Measurements from ENCODE around the gene MAL.

The MAL gene

DNA sequence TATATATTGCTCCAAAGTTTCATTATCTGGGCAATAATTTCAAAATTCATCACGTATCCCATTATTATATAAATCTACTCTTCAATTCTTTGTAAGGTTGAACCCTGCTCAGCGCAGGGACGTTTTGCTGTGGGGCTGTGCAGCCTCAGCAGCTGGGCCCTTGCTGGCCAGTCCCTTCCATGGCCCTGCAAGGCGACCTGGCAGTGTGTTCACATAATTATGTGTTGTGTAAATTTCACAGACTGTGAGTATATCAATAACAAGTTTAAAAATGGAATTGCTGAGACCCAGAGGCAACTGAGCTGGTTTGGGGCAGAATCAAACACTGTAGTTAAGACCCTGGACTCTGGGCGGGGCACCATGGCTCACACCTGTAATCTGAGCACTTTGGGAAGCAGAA is 16.1 kb upstream of the MAL start:
- Histone ChIP-seq H3K36me3 (ENCODE audit: control insufficient read depth, insufficient read depth, low read length, severe bottlenecking) (no peaks in the 10 kb centered on the region), H3K9me3 (ENCODE audit: control insufficient read depth, low read length) (no peaks in the 10 kb centered on the region), H3K27me3 (replicated peaks; ENCODE audit: control insufficient read depth, insufficient read depth, low read length) (peaks cover 32% of the 10 kb centered on the region), H3K4me1 (ENCODE audit: control insufficient read depth, insufficient read depth, low read length) (no peaks in the 10 kb centered on the region), H3K4me3 (ENCODE audit: low read length) (no peak overlapping the region), H3K9ac (ENCODE audit: low read length) (no peak overlapping the region)
- no peak for DNase-seq (ENCODE audit: low read depth)

DNA sequence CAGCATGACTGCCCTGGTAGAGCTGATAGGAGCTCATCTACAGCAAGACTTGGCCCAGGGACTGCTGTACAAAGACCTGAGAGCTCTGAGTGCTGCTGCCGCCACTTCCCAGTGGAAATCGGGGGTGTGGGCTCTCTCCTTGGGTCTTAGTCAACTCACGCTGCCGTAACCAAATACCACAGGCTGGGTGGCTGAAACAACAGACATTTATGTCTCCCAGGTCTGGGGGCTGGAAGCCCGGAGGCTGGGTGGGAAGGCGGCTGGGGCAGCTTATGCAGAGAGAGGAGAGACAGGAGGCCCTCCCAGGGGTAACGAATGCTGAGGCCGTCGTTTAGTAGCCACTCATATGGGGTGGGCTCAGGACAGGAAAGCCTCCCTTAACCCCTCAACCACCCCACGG is 15.4 kb upstream of the MAL start:
- Histone ChIP-seq H3K36me3 (ENCODE audit: control insufficient read depth, insufficient read depth, low read length, severe bottlenecking) (no peaks in the 10 kb centered on the region), H3K4me3 (ENCODE audit: low read length) (no peak overlapping the region), H3K9ac (ENCODE audit: low read length) (no peak overlapping the region), H3K9me3 (ENCODE audit: control insufficient read depth, low read length) (no peaks in the 10 kb centered on the region), H3K27me3 (replicated peaks; ENCODE audit: control insufficient read depth, insufficient read depth, low read length) (peaks cover 38% of the 10 kb centered on the region), H3K4me1 (ENCODE audit: control insufficient read depth, insufficient read depth, low read length) (no peaks in the 10 kb centered on the region)
- DNase-seq (ENCODE audit: low read depth): no peak

DNA sequence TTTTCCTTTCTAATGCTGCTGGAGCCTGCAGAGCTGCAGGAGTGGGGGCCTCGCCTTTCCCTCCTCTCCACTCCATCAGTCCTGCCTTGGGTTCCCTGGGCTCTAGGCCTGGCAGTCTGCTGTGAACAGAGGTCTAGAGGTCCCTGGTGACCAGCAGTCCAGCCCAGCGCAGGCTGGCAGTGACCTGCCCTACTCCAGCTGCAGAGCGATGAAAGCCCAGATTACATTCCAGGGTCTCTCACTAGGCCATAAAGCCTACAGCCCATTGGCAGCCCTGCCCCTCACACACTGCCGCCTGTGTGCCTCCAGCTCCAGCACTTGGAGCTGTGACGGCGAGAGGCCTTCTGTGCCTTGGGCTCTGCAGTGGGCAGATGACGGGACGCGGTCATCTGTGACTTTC is 14.8 kb upstream of the MAL start:
- no peak for DNase-seq (ENCODE audit: low read depth)
- H3K4me1 ChIP-seq (ENCODE audit: control insufficient read depth, insufficient read depth, low read length): no peaks in the 10 kb centered on the region
- H3K9me3 ChIP-seq (ENCODE audit: control insufficient read depth, low read length): no peaks in the 10 kb centered on the region
- H3K4me3 ChIP-seq (ENCODE audit: low read length): no peak overlapping the region
- no peaks in the 10 kb centered on the region for H3K36me3 ChIP-seq (ENCODE audit: control insufficient read depth, insufficient read depth, low read length, severe bottlenecking)
- H3K9ac ChIP-seq (ENCODE audit: low read length): no peak overlapping the region
- H3K27me3 ChIP-seq (replicated peaks; ENCODE audit: control insufficient read depth, insufficient read depth, low read length): peaks cover 44% of the 10 kb centered on the region

DNA sequence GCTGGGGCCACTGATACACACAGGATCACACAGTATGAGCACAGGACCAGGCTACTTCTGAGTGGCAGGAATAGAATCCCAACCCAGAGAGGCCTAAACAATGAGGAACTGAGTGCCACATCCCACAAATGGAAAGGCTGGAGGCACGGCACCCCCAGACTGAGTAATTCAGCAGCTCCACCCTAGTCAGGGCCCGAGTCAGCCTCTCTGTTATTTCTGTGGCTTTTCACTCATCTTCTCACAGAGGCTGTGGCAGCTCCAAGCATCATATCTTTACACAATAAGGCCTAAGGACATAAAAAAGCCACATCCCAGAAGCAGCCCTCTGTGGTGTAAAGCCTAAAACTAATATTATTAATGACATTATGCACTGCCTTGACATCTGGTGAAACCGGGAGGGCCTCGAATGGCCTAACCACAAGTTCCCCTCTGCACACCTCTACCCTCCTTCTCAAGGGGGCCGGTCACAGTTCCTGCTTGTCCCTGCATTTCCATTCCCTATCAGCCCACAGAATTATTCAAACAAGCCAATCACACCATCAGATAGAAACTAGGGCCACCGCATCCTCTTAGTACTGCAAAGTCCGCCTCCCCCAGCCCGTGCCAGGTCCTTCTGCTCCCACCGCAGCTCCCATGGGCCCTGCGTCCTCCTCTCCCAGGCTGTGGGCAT is 12.5 kb upstream of the MAL start:
- Histone ChIP-seq H3K9ac (ENCODE audit: low read length) (no peak overlapping the region), H3K27me3 (replicated peaks; ENCODE audit: control insufficient read depth, insufficient read depth, low read length) (peaks cover 42% of the 10 kb centered on the region), H3K4me3 (ENCODE audit: low read length) (no peak overlapping the region), H3K4me1 (ENCODE audit: control insufficient read depth, insufficient read depth, low read length) (no peaks in the 10 kb centered on the region), H3K9me3 (ENCODE audit: control insufficient read depth, low read length) (no peaks in the 10 kb centered on the region), H3K36me3 (ENCODE audit: control insufficient read depth, insufficient read depth, low read length, severe bottlenecking) (no peaks in the 10 kb centered on the region)
- no peak for DNase-seq (ENCODE audit: low read depth)

DNA sequence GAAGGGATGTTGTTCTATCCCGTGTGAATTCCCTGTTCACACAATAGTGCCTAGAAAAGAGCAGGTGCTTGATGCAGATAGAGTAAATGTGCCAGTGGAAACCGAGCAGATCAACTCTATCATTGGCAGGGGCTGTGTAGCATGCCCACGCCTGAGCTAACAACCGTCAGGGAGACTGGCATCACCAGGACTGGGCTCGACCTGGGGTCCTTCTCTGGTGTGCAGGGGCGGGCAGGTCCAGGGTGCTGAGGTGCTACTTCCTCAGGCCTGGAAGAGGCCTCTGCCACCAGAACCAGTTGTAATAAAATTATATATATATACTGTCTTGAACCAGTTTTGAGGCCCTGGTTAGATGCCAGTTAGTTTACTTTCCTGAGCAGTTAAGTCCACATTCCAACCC is 11.8 kb upstream of the MAL start:
- DNase-seq (ENCODE audit: low read depth): no peak

DNA sequence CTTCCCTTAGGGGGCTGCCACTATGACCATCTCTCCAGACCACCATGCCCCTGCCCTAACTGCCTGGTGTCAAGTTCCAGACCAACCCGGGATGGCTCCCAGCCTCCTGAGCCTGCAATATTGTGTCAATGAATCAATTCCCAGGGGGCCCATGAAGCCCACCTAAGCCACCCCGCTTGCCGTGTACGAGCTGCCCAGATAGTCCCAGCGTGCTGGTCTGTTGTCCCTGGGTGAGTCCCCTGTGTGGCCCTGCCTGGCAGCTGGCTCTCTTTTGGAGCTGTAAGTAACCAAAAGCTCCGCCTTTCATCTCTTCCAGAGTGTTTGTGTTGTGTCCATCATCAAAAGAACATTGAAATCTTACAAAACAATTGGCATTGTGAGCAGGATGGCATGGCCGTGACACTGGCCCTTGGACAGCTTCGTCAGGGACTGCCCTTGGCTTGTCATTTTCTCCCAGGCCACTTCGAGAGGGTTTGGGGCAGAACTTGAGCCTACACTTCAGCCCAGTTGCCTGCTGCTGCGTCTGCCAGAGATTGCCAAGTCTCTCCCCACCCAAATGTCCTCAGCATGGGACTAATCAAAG is 11.3 kb upstream of the MAL start:
- DNase-seq (ENCODE audit: low read depth): no peak
- no peaks in the 10 kb centered on the region for H3K4me1 ChIP-seq (ENCODE audit: control insufficient read depth, insufficient read depth, low read length)
- no peak overlapping the region for H3K4me3 ChIP-seq (ENCODE audit: low read length)
- H3K9ac ChIP-seq (ENCODE audit: low read length): no peak overlapping the region
- no peaks in the 10 kb centered on the region for H3K36me3 ChIP-seq (ENCODE audit: control insufficient read depth, insufficient read depth, low read length, severe bottlenecking)
- H3K27me3 ChIP-seq (replicated peaks; ENCODE audit: control insufficient read depth, insufficient read depth, low read length): peaks cover 53% of the 10 kb centered on the region
- no peaks in the 10 kb centered on the region for H3K9me3 ChIP-seq (ENCODE audit: control insufficient read depth, low read length)

More for the DNA sequence above, 11.8 kb upstream of the MAL start:
- no peaks in the 10 kb centered on the region for H3K9me3 ChIP-seq (ENCODE audit: control insufficient read depth, low read length)
- H3K4me3 ChIP-seq (ENCODE audit: low read length): no peak overlapping the region
- no peaks in the 10 kb centered on the region for H3K36me3 ChIP-seq (ENCODE audit: control insufficient read depth, insufficient read depth, low read length, severe bottlenecking)
- peaks cover 48% of the 10 kb centered on the region for H3K27me3 ChIP-seq (replicated peaks; ENCODE audit: control insufficient read depth, insufficient read depth, low read length)
- H3K9ac ChIP-seq (ENCODE audit: low read length): no peak overlapping the region
- H3K4me1 ChIP-seq (ENCODE audit: control insufficient read depth, insufficient read depth, low read length): no peaks in the 10 kb centered on the region

DNA sequence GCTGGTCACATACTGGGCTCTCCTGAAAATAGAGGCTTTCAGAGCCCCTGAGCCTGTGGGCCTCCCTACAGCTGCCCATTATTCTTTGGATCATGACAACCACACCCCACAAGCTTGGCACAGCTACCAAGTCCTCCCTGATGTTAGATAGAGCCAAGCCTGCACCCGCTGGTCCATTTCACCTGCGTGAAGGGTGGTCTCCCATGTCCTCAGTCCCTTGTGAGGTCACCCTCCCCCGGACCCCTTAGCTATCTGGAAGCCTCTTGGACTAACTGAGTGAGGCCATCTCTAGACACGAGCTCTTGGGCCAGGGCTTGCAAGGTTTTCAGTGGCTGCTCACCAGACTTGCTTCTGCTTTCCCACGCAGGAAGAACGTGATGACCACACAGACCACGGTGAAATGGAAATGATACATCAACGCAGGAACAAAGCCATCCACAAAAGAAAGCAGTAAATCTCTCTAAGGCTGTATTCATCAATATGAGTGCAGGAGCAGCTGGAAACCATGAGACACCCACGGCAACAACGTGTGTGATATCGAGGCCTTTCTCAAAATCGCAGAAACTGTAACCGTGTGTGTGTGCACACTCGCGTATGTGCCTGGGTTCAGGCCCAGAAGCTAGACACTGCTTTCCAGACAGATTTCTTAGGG is 10.1 kb upstream of the MAL start:
- peaks cover 64% of the 10 kb centered on the region for H3K27me3 ChIP-seq (replicated peaks; ENCODE audit: control insufficient read depth, insufficient read depth, low read length)
- DNase-seq (ENCODE audit: low read depth): no peak
- H3K36me3 ChIP-seq (ENCODE audit: control insufficient read depth, insufficient read depth, low read length, severe bottlenecking): no peaks in the 10 kb centered on the region
- H3K9me3 ChIP-seq (ENCODE audit: control insufficient read depth, low read length): no peaks in the 10 kb centered on the region
- no peaks in the 10 kb centered on the region for H3K4me1 ChIP-seq (ENCODE audit: control insufficient read depth, insufficient read depth, low read length)
- no peak overlapping the region for H3K4me3 ChIP-seq (ENCODE audit: low read length)
- no peak overlapping the region for H3K9ac ChIP-seq (ENCODE audit: low read length)

DNA sequence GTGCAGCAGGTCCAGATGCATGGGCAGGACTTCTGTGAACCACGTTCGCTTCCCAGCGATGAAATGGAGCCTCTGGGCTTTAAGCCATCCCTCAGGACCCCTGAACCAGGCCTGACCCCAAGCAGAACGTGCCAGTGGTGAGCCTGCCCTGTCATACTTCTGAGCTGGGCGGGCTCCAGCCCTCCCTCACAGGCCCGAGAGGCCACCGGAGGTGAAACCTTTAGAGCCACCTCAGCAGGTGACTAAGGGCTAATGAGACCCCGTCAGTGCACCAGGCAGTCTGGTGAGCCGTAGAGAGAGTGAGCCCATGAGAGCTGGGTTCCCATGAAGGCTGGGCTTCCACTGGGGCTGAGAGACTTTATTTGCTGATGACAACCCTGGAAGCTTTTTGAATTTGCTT is 8.9 kb upstream of the MAL start:
- Histone ChIP-seq H3K36me3 (ENCODE audit: control insufficient read depth, insufficient read depth, low read length, severe bottlenecking) (no peaks in the 10 kb centered on the region), H3K9ac (ENCODE audit: low read length) (no peak overlapping the region), H3K27me3 (replicated peaks; ENCODE audit: control insufficient read depth, insufficient read depth, low read length) (peaks cover 62% of the 10 kb centered on the region), H3K4me3 (ENCODE audit: low read length) (no peak overlapping the region), H3K9me3 (ENCODE audit: control insufficient read depth, low read length) (no peaks in the 10 kb centered on the region), H3K4me1 (ENCODE audit: control insufficient read depth, insufficient read depth, low read length) (no peaks in the 10 kb centered on the region)
- no peak for DNase-seq (ENCODE audit: low read depth)

DNA sequence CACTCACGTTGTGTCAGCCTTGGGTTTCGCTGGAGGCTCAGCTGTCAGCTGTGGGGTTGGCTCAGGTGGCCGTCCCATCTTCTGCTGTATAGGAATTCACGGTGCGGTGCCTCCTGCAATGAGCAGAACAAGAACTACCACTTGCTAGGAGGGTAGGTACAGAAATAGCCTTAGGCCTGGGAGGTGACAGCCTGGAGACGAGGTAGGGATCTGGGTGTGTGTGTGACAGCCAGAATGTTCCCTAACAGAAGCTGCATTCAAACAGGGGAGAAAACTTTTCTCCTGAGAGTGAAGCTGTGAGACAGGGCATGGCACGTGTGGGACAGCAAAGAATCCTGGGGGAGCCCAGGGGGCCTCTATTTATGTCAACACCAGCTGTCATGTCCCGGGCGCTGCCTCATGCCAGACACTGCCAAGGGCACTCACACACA is 8.4 kb upstream of the MAL start:
- Histone ChIP-seq H3K4me3 (ENCODE audit: low read length) (no peak overlapping the region), H3K36me3 (ENCODE audit: control insufficient read depth, insufficient read depth, low read length, severe bottlenecking) (no peaks in the 10 kb centered on the region), H3K4me1 (ENCODE audit: control insufficient read depth, insufficient read depth, low read length) (no peaks in the 10 kb centered on the region), H3K9ac (ENCODE audit: low read length) (no peak overlapping the region), H3K27me3 (replicated peaks; ENCODE audit: control insufficient read depth, insufficient read depth, low read length) (peaks cover 64% of the 10 kb centered on the region), H3K9me3 (ENCODE audit: control insufficient read depth, low read length) (no peaks in the 10 kb centered on the region)
- no peak for DNase-seq (ENCODE audit: low read depth)

DNA sequence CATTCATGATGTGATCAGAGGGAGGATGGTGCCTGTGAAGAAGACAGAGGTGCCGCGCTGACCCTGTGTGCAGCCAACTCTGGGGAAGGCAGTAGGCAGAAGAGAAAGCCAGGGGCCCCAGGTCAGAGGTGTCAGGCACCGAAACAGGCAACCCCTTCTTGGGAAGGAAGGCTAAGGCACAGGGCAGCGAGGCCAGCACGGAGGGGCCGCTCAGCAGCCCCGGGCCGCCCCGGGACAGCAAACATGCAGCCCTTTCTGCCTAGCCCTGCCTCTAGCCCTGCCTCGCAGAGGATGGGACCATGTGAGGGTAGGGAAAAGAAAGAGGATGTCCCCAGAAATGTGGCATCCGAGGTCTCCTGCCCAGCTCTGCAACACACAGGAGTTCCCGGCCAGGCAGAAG is 7.7 kb upstream of the MAL start:
- Histone ChIP-seq H3K9me3 (ENCODE audit: control insufficient read depth, low read length) (no peaks in the 10 kb centered on the region), H3K36me3 (ENCODE audit: control insufficient read depth, insufficient read depth, low read length, severe bottlenecking) (no peaks in the 10 kb centered on the region), H3K9ac (ENCODE audit: low read length) (no peak overlapping the region), H3K4me3 (ENCODE audit: low read length) (no peak overlapping the region), H3K4me1 (ENCODE audit: control insufficient read depth, insufficient read depth, low read length) (no peaks in the 10 kb centered on the region), H3K27me3 (replicated peaks; ENCODE audit: control insufficient read depth, insufficient read depth, low read length) (peaks cover 69% of the 10 kb centered on the region)
- no peak for DNase-seq (ENCODE audit: low read depth)

DNA sequence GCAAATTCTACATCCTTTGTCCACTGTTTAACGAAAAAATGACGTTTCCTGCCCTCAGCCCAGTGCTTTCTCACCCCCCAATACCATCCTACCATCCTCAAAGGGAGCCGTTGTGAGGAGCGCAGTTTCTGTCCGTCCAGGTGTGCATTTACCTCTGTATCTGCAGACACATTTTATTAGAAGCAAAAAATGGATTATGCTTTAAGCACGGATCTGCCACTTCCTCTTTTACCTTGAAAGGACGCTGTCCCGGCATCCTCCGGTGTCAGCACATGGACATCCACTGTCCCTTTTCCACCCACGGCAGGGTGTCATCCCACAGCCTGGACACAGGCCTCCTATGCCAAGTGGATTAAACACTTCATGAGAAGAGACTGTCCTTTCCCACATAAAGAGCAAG is 7.2 kb upstream of the MAL start:
- no peaks in the 10 kb centered on the region for H3K9me3 ChIP-seq (ENCODE audit: control insufficient read depth, low read length)
- H3K36me3 ChIP-seq (ENCODE audit: control insufficient read depth, insufficient read depth, low read length, severe bottlenecking): no peaks in the 10 kb centered on the region
- H3K4me1 ChIP-seq (ENCODE audit: control insufficient read depth, insufficient read depth, low read length): no peaks in the 10 kb centered on the region
- peaks cover 73% of the 10 kb centered on the region for H3K27me3 ChIP-seq (replicated peaks; ENCODE audit: control insufficient read depth, insufficient read depth, low read length)
- no peak overlapping the region for H3K4me3 ChIP-seq (ENCODE audit: low read length)
- DNase-seq (ENCODE audit: low read depth): no peak
- H3K9ac ChIP-seq (ENCODE audit: low read length): no peak overlapping the region

All from adipocyte (in vitro differentiated cells).